ACHN (cell line): ENCODE measurements around the gene PLPPR5.
"Not testable (repeated sequence)": the region's sequence is repeated elsewhere in the genome, so short reads cannot be mapped to it uniquely, and the experiment has no call there.

Source experiments
- DNase-seq: peaks from one replicate; pipeline ENCODE4 v3.0.0-alpha.2; 2015
- in situ Hi-C: cut with HindIII; loops from 2 replicates; pipeline ENCODE4 v1.10.0; 2017; ENCODE audit warnings: low sequenced_read_pairs, low pct_ligation_motif_present, low pct_unique_long_range_greater_than_20kb

The PLPPR5 gene, protein sequence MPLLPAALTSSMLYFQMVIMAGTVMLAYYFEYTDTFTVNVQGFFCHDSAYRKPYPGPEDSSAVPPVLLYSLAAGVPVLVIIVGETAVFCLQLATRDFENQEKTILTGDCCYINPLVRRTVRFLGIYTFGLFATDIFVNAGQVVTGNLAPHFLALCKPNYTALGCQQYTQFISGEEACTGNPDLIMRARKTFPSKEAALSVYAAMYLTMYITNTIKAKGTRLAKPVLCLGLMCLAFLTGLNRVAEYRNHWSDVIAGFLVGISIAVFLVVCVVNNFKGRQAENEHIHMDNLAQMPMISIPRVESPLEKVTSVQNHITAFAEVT

DNA sequence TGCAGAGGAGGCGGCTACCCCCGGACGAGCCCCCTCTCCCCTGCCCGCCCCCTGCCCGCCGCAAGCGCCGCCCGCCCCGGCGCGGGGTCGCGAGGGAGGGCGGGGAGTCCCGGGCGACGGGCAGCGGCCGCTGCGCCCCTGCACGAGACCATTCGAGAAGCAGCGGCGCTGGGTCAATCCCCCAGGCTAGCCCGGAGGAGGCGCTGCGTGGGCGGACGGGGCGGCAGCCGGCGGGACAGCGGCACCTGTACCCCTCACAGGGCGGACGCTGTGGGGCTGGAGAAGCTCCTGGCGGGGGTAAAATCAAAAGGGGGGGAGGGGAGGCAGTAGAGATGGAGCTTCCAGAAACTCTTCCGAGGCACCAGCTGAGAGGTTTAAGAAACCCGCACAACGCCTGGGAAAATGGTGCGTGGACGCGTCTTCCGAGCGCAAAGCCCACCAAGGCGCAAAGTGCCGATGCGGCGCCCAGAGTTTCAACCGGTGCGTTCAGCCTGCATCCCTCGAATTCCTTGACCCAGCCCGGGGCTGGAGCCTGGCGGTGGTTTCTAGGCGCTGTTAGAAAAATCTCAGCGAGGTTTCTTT, at the start of gene PLPPR5:
TSS of gene PLPPR5 (minus strand) at position 1 of the 582 bp plus-strand sequence. CDS start 190 bp downstream, outside the sequence.
- in situ Hi-C loops: no loop called here
- DNase-seq: peak; percentile 39

DNA sequence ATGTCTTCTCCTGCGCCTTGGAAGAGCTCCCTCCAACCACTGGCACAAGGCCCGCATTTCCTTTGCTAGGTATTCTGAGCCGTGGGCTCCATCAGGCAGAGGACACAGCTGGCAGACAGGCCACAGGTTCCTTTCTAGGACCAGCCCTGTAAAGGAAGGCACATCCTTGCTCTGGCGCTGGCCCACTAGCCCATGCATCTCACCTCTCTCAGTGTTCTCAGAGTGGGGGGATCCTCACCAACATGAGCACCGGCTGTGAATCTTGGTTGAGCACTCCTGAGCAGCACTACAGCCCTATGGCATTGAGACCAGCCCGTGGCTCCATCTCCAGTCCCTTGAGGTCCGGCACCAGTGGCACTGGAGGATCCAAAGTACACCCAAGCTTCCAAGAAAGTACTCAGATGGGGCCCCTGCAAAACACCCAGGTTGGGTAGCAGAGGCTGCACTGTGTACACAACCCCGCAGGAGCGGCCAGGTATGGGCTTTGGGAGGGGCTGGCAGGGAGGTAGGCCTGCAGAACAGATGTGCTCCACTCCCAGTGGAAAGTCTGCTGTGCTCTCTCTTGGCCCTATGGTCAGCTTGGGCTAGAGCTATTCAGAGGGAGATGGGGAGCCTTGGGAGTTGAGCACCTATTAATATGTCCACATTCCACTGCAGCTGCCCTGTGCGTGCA, 47.1 kb upstream of the PLPPR5 start:
- in situ Hi-C loops: no loop called here
- DNase-seq: no peak

- no peak for DNase-seq
- in situ Hi-C loops: no loop called here
Observed at GRCh38 chr1:99049745-99050144, 45.1 kb upstream of the PLPPR5 start.

GRCh38 chr1:99036746-99037145, 32.1 kb upstream of the PLPPR5 start:
- DNase-seq, in situ Hi-C loops: not testable (repeated sequence)

GRCh38 chr1:99018313-99018712, 13.7 kb upstream of the PLPPR5 start:
- in situ Hi-C loops: no loop called here

DNA sequence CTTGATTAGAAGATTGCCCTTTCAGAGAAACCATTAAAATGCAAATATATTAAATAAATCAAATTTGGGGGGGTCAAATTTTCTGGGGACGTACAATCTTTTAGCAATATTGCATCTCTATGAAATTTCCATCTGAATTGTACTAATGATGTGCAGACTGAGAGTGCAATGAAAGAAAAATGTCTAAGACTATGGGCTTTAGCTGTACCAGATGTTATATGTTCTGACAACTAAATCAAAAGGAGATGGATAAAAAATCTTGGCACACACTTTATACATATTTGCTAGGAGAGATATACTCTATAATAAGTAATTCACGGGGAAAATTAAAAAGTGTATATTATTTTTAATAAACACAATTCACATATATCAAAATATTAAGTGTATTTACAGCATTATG, 13.0 kb upstream of the PLPPR5 start:
- in situ Hi-C loops: no loop called here
- no peak for DNase-seq

More at GRCh38 chr1:99018313-99018712, 13.7 kb upstream of the PLPPR5 start:
- no peak for DNase-seq

- in situ Hi-C loops: no loop called here
- DNase-seq: no peak
Observed at GRCh38 chr1:99010679-99011078, 6.0 kb upstream of the PLPPR5 start.

DNA sequence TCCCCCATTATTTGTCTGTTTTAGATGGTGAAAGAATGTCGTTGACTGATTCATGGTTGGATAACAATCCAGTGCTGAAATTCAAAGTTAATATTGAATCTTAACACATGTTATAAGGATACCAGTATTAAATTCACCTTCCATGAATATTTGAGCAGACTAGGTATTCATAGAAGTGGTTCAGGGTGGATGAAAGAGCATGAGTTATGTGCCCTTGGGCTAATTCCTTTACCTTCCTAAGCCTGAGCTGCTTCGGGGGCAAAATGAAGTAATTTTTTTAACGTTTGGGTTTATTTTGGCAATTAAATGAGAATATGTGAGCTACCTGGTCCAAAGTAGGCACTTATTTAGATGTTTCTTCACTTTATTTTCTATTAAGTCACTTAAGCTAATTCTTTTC, 2.7 kb upstream of the PLPPR5 start:
- in situ Hi-C loops: no loop called here
- no peak for DNase-seq

DNA sequence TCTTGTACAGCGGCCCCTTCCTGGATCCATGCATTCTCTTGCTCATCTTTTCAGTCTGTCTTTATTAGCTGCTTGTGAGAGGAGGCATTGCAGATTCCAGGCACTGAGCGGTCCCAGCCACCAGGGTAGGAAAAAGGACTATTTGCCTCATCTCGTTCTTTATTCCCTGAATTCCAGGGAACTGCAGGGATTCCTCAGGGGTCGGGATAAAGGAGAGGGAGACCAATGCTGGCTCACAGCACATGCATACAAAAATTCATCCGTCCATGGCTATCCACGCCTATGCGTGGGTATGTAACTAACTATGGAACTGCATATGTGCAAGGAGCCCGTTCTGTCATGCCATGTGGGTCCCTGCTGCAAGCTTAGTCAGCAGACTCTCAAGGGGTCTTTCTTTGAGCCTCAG, 879 bp upstream of the PLPPR5 start:
- DNase-seq: no peak
- in situ Hi-C loops: no loop called here

DNA sequence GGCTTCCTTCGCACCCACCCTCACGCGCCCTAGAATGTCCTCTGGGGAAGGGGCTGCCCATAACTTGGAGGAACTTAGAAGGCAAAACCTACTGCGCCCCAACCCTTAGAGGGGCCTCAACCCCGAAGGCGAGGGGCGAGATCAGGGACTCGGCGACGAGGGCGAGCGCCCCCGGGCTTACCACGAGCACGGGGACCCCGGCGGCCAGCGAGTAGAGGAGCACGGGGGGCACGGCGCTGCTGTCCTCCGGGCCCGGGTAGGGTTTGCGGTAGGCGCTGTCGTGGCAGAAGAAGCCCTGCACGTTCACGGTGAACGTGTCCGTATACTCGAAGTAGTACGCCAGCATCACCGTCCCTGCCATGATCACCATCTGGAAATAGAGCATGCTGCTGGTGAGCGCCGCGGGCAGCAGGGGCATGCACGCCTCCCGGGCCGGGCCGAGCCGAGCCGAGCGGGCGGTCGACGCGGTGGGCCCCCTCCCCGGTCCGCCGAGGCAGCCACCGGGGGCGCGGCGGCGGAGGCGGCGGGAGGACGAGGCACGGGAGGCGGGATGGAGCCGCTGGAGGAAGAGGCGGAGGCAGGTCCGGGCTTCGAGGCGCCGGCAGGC, 304 bp downstream of the PLPPR5 start:
- in situ Hi-C loops: no loop called here
- DNase-seq: peak; percentile 39

- DNase-seq: no peak
- in situ Hi-C loops: no loop called here
Observed at GRCh38 chr1:99003581-99004253, 944 bp downstream of the PLPPR5 start.

DNA sequence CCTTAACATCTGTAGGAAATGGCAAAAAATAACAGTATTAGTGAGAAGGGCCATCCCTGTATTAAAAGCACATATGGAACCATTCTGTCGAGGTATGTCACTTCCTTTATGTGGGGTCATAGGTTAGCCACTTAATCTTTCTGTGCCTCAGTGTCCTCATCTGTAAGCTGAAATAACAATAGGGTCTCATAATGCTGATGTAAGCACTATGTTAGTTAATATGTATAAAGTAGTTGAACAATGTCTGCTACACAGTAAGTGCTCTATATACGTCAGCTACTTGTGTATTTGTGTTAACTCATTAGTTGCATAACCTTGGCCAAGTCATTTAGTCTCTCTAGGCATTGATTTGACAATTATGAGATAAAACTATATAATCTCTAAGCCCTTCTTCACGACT, 11.8 kb downstream of the PLPPR5 start:
- DNase-seq: no peak
- in situ Hi-C loops: no loop called here

- peak; percentile 90 for DNase-seq
- in situ Hi-C loops: no loop called here
Observed at GRCh38 chr1:98991127-98992012, 13.3 kb downstream of the PLPPR5 start.

GRCh38 chr1:98989556-98989907, 15.1 kb downstream of the PLPPR5 start:
- DNase-seq: peak; percentile 25
- in situ Hi-C loops: no loop called here

DNA sequence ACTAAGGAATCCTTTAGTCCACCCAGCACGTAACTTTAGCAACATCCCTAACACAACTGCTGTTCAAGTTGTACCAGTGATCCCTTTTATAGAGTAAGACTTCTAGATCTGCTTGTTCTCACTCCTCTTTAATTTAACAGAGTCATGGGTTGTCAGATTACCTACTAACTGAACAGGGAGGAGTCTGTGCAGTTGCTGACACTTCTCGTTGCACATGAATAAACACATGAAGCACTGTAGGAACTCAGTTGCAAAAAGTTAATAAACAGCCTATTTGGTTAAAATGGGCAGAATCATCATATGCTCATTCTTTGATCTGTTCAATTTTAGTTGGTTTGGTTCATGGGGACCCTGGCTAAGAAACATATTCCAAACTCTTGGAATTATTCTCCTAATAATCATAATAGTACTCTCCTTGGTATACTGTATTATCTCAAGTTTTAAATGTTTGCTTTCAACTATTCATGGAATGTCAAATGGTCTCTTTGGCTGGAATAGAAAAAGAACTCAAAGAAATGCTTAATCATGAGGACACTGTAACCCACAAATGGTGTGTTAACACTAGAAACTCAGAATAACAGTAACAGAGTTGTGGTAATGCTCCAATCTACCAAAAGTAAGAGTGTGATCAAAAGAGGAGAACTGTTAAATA, 15.6 kb downstream of the PLPPR5 start:
- in situ Hi-C loops: no loop called here
- DNase-seq: peak; percentile 76

GRCh38 chr1:98985687-98986086, 19.0 kb downstream of the PLPPR5 start:
- DNase-seq: no peak
- in situ Hi-C loops: no loop called here

- peak; percentile 36 for DNase-seq
- in situ Hi-C loops: no loop called here
Observed at GRCh38 chr1:98981917-98982513, 22.6 kb downstream of the PLPPR5 start.
